ENCODE data around the gene GZMM. TPM values are rescaled to one million over a fixed set of nuclear protein-coding genes. Genes with fewer than 3 reads are reported as not detected.

GZMM gene
- total RNA-seq, 1 donor from 2014 or later: 2.9 TPM

DNA sequence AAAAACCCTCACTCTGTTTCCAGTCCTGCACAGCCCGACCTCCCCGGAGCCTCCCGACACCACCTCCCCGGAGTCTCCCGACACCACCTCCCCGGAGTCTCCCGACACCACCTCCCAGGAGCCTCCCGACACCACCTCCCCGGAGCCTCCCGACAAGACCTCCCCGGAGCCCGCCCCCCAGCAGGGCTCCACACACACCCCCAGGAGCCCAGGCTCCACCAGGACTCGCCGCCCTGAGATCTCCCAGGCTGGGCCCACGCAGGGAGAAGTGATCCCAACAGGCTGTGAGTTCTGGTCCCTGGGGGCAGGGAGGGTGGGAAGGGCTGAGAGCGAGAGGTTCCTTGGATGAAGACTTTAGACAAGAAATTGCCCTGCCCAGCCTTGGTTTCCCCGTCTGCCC is 42.2 kb upstream of the GZMM start:
- H3K4me3 ChIP-seq: no peak overlapping the region
- H3K27ac ChIP-seq: no peak overlapping the region
- H3K36me3 ChIP-seq: no peaks in the 10 kb centered on the region
- DNase-seq (no peak), ATAC-seq (no peak)
- TF ChIP-seq, protein P1, sequence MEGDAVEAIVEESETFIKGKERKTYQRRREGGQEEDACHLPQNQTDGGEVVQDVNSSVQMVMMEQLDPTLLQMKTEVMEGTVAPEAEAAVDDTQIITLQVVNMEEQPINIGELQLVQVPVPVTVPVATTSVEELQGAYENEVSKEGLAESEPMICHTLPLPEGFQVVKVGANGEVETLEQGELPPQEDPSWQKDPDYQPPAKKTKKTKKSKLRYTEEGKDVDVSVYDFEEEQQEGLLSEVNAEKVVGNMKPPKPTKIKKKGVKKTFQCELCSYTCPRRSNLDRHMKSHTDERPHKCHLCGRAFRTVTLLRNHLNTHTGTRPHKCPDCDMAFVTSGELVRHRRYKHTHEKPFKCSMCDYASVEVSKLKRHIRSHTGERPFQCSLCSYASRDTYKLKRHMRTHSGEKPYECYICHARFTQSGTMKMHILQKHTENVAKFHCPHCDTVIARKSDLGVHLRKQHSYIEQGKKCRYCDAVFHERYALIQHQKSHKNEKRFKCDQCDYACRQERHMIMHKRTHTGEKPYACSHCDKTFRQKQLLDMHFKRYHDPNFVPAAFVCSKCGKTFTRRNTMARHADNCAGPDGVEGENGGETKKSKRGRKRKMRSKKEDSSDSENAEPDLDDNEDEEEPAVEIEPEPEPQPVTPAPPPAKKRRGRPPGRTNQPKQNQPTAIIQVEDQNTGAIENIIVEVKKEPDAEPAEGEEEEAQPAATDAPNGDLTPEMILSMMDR (IDR thresholded peaks at IDR 0.05): no peak
- H3K27me3 ChIP-seq: peaks cover 25% of the 10 kb centered on the region
- no peaks in the 10 kb centered on the region for H3K9me3 ChIP-seq
- intact Hi-C loops (cut with DNase I): no loop called here
- H3K4me1 ChIP-seq: peaks cover 6% of the 10 kb centered on the region

- H3K27ac ChIP-seq: no peak overlapping the region
- DNase-seq: no peak
- no peak overlapping the region for H3K4me3 ChIP-seq
- ATAC-seq: no peak
- peaks cover 3% of the 10 kb centered on the region for H3K36me3 ChIP-seq
- intact Hi-C loops (cut with DNase I): no loop called here
- peaks cover 5% of the 10 kb centered on the region for H3K27me3 ChIP-seq
- H3K9me3 ChIP-seq: no peaks in the 10 kb centered on the region
- peaks cover 18% of the 10 kb centered on the region for H3K4me1 ChIP-seq
- TF ChIP-seq, protein P1 (IDR thresholded peaks at IDR 0.05): no peak
Measured at GRCh38 chr19:504616-505015, 39.2 kb upstream of the GZMM start.

DNA sequence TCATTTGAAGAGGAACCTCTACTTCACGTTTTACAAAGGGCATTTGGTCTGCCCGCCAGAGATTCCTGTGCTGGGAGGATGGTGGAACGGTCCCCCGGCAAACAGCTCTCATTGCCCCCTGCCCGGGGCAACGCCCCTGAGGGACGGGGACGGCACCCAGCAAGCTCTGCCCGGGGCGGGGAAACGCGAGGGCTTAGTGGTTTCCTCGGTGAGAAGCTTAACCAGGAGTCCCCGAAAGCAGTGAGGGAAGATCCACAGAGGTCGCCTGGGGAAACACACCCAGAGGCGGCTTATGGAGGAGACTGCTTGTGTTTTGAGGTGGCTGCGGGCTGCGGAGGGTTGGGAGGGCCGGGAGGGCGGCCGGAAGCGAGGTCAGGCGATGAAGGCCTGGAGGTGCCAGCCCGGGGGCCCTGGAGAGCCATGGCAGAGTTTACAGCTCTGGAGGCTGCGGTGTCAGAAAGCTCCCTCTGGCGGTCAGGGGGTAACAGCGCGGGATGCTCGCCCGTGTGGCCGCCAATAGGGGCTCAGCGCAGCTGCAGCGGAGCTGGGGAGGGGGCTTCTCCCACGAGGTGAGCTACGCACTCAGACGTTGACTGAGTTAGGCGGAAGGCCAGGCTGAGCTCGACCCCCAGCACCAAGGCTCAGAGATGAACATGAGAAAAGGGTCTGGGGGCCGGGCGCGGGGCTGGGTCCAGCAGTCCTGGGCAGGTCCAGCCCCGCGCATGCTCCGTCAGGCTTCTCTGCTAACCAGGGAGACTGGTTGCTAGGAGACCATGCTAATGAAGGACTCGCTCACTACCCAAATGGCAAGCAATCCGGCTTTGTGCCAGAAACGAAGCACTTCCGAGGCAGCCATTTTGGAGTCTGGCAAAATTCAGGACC is 37.2 kb upstream of the GZMM start:
- Histone ChIP-seq H3K4me1 (peaks cover 33% of the 10 kb centered on the region), H3K27ac (peak overlapping the region; percentile 96), H3K27me3 (no peaks in the 10 kb centered on the region), H3K36me3 (peaks cover 6% of the 10 kb centered on the region), H3K9me3 (no peaks in the 10 kb centered on the region), H3K4me3 (peak overlapping the region; percentile 87)
- peak; percentile 87 for ATAC-seq
- intact Hi-C loops (cut with DNase I): no loop called here
- TF ChIP-seq, protein P1 (IDR thresholded peaks at IDR 0.05): peak; percentile 96
- peak; percentile 98 for DNase-seq

- DNase-seq (peak; percentile 95), ATAC-seq (peak; percentile 90)
- Histone ChIP-seq H3K27me3 (no peaks in the 10 kb centered on the region), H3K4me1 (peaks cover 38% of the 10 kb centered on the region), H3K27ac (peak within 1 kb of the TSS; percentile 96), H3K4me3 (peak within 1 kb of the TSS; percentile 87), H3K36me3 (peaks cover 6% of the 10 kb centered on the region), H3K9me3 (no peaks in the 10 kb centered on the region)
- TF ChIP-seq, protein P1 (IDR thresholded peaks at IDR 0.05): no peak
- intact Hi-C loops (cut with DNase I): no loop called here
Measured at GRCh38 chr19:507286-508203, 36.3 kb upstream of the GZMM start, which contains the start of gene TPGS1. Gene TPGS1, plus strand, starts transcription at chr19:507497. Its CDS starts 10 bp downstream, at chr19:507507.

GRCh38 chr19:508204-509150 is 35.4 kb upstream of the GZMM start:
- no peaks in the 10 kb centered on the region for H3K27me3 ChIP-seq
- DNase-seq (no peak), ATAC-seq (no peak)
- no peaks in the 10 kb centered on the region for H3K9me3 ChIP-seq
- peak overlapping the region; percentile 87 for H3K4me3 ChIP-seq
- H3K27ac ChIP-seq: peak overlapping the region; percentile 96
- H3K4me1 ChIP-seq: peaks cover 38% of the 10 kb centered on the region
- TF ChIP-seq, protein P1 (IDR thresholded peaks at IDR 0.05): no peak
- peaks cover 6% of the 10 kb centered on the region for H3K36me3 ChIP-seq
- intact Hi-C loops (cut with DNase I): no loop called here
